GM21390 (cell line): ENCODE data around the gene FIBCD1.
"Not testable (repeated sequence)": the region's sequence is repeated elsewhere in the genome, so short reads cannot be mapped to it uniquely, and the experiment has no call there.

Source experiments
- ATAC-seq: cut with Tn5 transposase; IDR thresholded peaks from one replicate; pipeline ENCODE4 v1.9.1; 2021; ENCODE audit not compliant: unreplicated experiment

FIBCD1 gene

GRCh38 chr9:130973686-130974281 is 34.7 kb upstream of the FIBCD1 start:
- ATAC-seq: no peak

- ATAC-seq: no peak
These were observed 34.1 kb upstream of the FIBCD1 start for GRCh38 chr9:130972957-130973685.

- ATAC-seq: no peak
These were observed 33.4 kb upstream of the FIBCD1 start for GRCh38 chr9:130972277-130972956.

GRCh38 chr9:130971294-130971849 is 32.3 kb upstream of the FIBCD1 start:
- ATAC-seq: no peak

- ATAC-seq: no peak
These were observed 31.8 kb upstream of the FIBCD1 start for GRCh38 chr9:130970855-130971254.

- no peak for ATAC-seq
These were observed 31.0 kb upstream of the FIBCD1 start for GRCh38 chr9:130970052-130970451.

GRCh38 chr9:130965680-130966079 is 26.6 kb upstream of the FIBCD1 start:
- no peak for ATAC-seq

GRCh38 chr9:130963916-130964315 is 24.9 kb upstream of the FIBCD1 start:
- no peak for ATAC-seq

- no peak for ATAC-seq
These were observed 24.4 kb upstream of the FIBCD1 start for GRCh38 chr9:130963337-130963908.

- no peak for ATAC-seq
These were observed 23.6 kb upstream of the FIBCD1 start for GRCh38 chr9:130962418-130963316.

- ATAC-seq: no peak
These were observed 22.7 kb upstream of the FIBCD1 start for GRCh38 chr9:130961511-130962300.

- ATAC-seq: no peak
These were observed 21.7 kb upstream of the FIBCD1 start for GRCh38 chr9:130960522-130961378.

GRCh38 chr9:130959809-130960334 is 20.8 kb upstream of the FIBCD1 start:
- ATAC-seq: no peak

- ATAC-seq: not testable (repeated sequence)
These were observed 19.5 kb upstream of the FIBCD1 start for GRCh38 chr9:130958564-130958963.

GRCh38 chr9:130957451-130958203 is 18.6 kb upstream of the FIBCD1 start:
- no peak for ATAC-seq

GRCh38 chr9:130956636-130957450 is 17.8 kb upstream of the FIBCD1 start:
- no peak for ATAC-seq
